GM19025 (cell line): ENCODE measurements around the gene PLEKHG4B.
"Not testable (repeated sequence)": the region's sequence is repeated elsewhere in the genome, so short reads cannot be mapped to it uniquely, and the experiment has no call there.

ENCODE experiments used
- ATAC-seq: cut with Tn5 transposase; IDR thresholded peaks from one replicate; pipeline ENCODE4 v1.9.1; 2021; ENCODE audit warnings: mild to moderate bottlenecking, low read depth, moderate library complexity; ENCODE audit not compliant: unreplicated experiment

The PLEKHG4B gene

GRCh38 chr5:154826-155225 lies 62.9 kb downstream of the PLEKHG4B start:
- no peak for ATAC-seq

- ATAC-seq: no peak
Measured at GRCh38 chr5:155651-156410, 63.9 kb downstream of the PLEKHG4B start.

- ATAC-seq: no peak
Measured at GRCh38 chr5:156411-157072, 64.6 kb downstream of the PLEKHG4B start.

GRCh38 chr5:157126-157715 lies 65.3 kb downstream of the PLEKHG4B start:
- no peak for ATAC-seq

GRCh38 chr5:157801-158200 lies 65.8 kb downstream of the PLEKHG4B start:
- no peak for ATAC-seq

GRCh38 chr5:158807-159447 lies 67.0 kb downstream of the PLEKHG4B start:
- no peak for ATAC-seq

GRCh38 chr5:159448-160172 lies 67.6 kb downstream of the PLEKHG4B start:
- ATAC-seq: no peak

- ATAC-seq: no peak
Measured at GRCh38 chr5:160173-160510, 68.2 kb downstream of the PLEKHG4B start.

GRCh38 chr5:160921-161802 lies 69.2 kb downstream of the PLEKHG4B start:
- ATAC-seq: no peak

GRCh38 chr5:161803-162110 lies 69.8 kb downstream of the PLEKHG4B start:
- ATAC-seq: no peak

GRCh38 chr5:162190-162564 lies 70.2 kb downstream of the PLEKHG4B start:
- ATAC-seq: no peak

GRCh38 chr5:162565-163337 lies 70.8 kb downstream of the PLEKHG4B start:
- ATAC-seq: no peak

GRCh38 chr5:163338-163620 lies 71.3 kb downstream of the PLEKHG4B start:
- ATAC-seq: no peak

- ATAC-seq: no peak
Measured at GRCh38 chr5:163841-164240, 71.9 kb downstream of the PLEKHG4B start.

- no peak for ATAC-seq
Measured at GRCh38 chr5:164244-164643, 72.3 kb downstream of the PLEKHG4B start.

- not testable (repeated sequence) for ATAC-seq
Measured at GRCh38 chr5:164783-165182, 72.8 kb downstream of the PLEKHG4B start.

- no peak for ATAC-seq
Measured at GRCh38 chr5:166441-167372, 74.7 kb downstream of the PLEKHG4B start.

GRCh38 chr5:167511-167910 lies 75.5 kb downstream of the PLEKHG4B start:
- no peak for ATAC-seq
